ENCODE measurements around the gene COL6A2. TPM values are rescaled to one million over a fixed set of nuclear protein-coding genes. Genes with fewer than 3 reads are reported as not detected.
"Not testable (repeated sequence)": the region's sequence is repeated elsewhere in the genome, so short reads cannot be mapped to it uniquely, and the experiment has no call there.

The COL6A2 gene
- total and polyA plus RNA-seq, 8 donors = 15.2 to 135 (median 65.5) TPM

DNA sequence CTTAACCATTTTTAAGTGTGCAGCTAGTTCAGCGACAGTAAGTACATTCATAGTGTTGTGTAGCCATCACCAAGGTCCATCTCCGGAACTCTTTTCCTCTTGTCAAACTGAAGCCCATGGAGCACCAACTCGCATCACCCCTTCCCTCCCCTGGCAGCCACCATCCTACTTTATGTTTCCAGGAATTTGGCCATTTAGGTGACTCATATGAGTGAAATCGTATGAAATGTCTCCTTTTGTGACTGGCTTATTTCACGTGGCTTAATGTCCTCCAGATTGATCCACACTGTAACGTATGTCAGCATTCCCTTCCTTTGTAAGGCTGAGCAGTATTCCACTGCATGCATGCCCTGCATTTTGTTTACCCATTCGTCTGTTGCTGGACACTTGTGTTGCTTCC, 2.5 kb downstream of the COL6A2 start:
- H3K4me1 ChIP-seq = no peaks in the 10 kb centered on the region
- peak in 1 of 6 donors; percentile 5 for DNase-seq
- intact Hi-C loops (cut with DNase I) = no loop called here
- ATAC-seq = no peak
- WGBS, 2 donors = 52 to 71% methylated on average over 7 of the region's 7 CpGs
- no peak overlapping the region for H3K4me3 ChIP-seq
- no peaks in the 10 kb centered on the region for H3K36me3 ChIP-seq
- H3K27me3 ChIP-seq = peaks cover 0 to 6% (median 2%) of the 10 kb centered on the region in 4 donors
- FAIRE-seq = no peak
- TF ChIP-seq, protein P1, sequence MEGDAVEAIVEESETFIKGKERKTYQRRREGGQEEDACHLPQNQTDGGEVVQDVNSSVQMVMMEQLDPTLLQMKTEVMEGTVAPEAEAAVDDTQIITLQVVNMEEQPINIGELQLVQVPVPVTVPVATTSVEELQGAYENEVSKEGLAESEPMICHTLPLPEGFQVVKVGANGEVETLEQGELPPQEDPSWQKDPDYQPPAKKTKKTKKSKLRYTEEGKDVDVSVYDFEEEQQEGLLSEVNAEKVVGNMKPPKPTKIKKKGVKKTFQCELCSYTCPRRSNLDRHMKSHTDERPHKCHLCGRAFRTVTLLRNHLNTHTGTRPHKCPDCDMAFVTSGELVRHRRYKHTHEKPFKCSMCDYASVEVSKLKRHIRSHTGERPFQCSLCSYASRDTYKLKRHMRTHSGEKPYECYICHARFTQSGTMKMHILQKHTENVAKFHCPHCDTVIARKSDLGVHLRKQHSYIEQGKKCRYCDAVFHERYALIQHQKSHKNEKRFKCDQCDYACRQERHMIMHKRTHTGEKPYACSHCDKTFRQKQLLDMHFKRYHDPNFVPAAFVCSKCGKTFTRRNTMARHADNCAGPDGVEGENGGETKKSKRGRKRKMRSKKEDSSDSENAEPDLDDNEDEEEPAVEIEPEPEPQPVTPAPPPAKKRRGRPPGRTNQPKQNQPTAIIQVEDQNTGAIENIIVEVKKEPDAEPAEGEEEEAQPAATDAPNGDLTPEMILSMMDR (IDR thresholded peaks at IDR 0.05) = no peak
- no peak overlapping the region for H3K27ac ChIP-seq
- no peaks in the 10 kb centered on the region for H3K9me3 ChIP-seq

DNA sequence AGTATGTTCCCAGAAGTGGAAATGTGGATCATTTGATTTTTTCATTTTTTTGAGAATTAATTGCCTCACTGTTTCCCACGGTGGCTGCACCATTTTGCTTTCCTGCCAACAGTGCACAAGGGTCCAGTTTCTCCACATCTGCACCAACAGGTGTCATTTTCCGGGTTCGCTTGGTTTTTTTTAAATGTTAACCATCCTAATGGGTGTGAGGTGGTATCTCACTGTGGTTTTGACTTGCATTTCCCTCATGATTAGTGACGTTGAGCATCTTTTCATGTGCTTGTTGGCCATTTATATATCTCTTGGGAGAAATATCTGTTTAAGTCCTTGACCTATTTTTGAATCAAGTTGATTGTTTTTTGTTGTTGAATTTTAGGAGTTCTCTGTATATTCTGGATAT, 3.0 kb downstream of the COL6A2 start:
- 55 to 76% methylated on average over 4 of the region's 4 CpGs for WGBS, 2 donors
- no peak overlapping the region for H3K4me3 ChIP-seq
- H3K4me1 ChIP-seq = no peaks in the 10 kb centered on the region
- DNase-seq = no peak
- no peaks in the 10 kb centered on the region for H3K9me3 ChIP-seq
- no peaks in the 10 kb centered on the region for H3K36me3 ChIP-seq
- peaks cover 0 to 6% (median 2%) of the 10 kb centered on the region in 4 donors for H3K27me3 ChIP-seq
- intact Hi-C loops (cut with DNase I) = no loop called here
- FAIRE-seq = no peak
- TF ChIP-seq, protein P1 (IDR thresholded peaks at IDR 0.05) = no peak
- ATAC-seq = no peak
- H3K27ac ChIP-seq = no peak overlapping the region

DNA sequence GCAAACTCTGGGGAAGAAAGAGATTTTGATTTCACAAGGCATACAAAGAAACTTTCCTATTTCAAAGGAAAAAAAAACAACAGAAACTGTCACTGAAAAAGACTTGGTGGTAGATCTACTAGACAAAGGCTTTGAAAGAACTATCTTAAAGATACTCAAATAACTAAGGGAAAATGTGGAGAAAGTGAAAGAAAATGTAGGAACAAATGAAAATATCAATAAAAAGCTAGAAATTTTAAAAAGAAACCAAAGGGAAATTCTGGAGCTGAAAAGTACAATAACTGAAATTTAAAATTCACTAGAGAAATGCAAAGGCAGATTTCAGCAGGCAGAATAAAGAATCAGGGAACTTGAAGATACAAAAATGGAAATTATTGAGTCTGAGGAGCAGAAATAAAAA, 6.2 kb downstream of the COL6A2 start:
- ATAC-seq = no peak

DNA sequence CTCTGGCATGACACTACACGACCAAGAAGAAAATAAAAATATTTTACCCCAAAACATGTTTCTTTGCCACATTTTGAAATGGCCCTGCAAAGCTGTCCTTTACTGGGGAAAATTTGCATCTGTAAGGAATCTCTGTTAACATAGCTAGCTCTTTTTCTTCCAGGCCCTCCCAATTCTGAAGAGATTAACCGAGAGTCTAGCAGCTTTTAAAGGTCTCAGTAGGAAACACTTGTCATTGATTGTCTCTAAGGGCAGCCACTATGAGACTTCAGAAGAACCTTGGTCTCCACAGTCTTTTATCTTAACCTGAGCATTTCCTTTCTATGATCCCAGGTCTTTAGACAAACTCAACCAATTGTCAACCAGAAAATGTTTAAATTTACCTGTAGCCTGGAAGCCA, 9.5 kb downstream of the COL6A2 start:
- WGBS, 2 donors = 38 to 49% methylated on average over 2 of the region's 2 CpGs
- DNase-seq; H3K4me1 ChIP-seq; H3K27ac ChIP-seq; H3K27me3 ChIP-seq; FAIRE-seq; ATAC-seq; H3K4me3 ChIP-seq; H3K9me3 ChIP-seq; H3K36me3 ChIP-seq; intact Hi-C loops (cut with DNase I): not testable (repeated sequence)

More for the DNA sequence above, 6.2 kb downstream of the COL6A2 start:
- DNase-seq (no peak), FAIRE-seq (no peak)
- Histone ChIP-seq H3K4me3 (no peak overlapping the region), H3K9me3 (no peaks in the 10 kb centered on the region), H3K27ac (no peak overlapping the region), H3K4me1 (no peaks in the 10 kb centered on the region), H3K36me3 (no peaks in the 10 kb centered on the region), H3K27me3 (peaks cover 0 to 6% (median 2%) of the 10 kb centered on the region in 4 donors)
- intact Hi-C loops (cut with DNase I) = no loop called here
- TF ChIP-seq, protein P1 (IDR thresholded peaks at IDR 0.05) = no peak

DNA sequence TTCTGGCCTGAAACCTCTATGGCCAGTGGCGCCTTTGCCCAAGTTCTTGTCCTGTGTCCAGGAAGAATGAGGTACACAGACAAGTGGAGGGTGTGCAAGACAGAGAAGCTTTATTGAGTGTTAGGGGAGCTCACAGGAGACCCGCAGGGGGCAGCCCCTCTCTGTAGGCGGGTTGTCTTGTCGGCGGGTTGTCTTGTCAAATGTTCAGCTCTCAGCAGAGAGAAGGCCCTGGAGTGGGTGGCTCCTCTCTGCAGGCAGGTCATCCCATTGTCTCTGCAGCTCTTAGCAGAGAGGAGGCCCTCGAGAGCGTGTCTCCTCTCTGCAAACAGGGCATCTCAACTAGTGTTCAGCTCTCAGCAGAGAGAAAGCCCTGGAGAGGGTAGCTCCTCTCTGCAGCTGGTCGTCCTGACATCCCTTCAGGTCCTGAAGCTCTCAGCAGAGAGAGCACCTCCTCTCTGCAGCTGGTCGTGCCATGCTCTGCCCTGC, 11.0 kb downstream of the COL6A2 start:
- intact Hi-C loops (cut with DNase I) = no loop called here
- no peaks in the 10 kb centered on the region for H3K36me3 ChIP-seq
- no peaks in the 10 kb centered on the region for H3K4me1 ChIP-seq
- 62 to 68% methylated on average over 9 of the region's 9 CpGs for WGBS, 2 donors
- H3K27me3 ChIP-seq = no peaks in the 10 kb centered on the region
- ATAC-seq (no peak), DNase-seq (no peak), FAIRE-seq (no peak)
- H3K27ac ChIP-seq = no peak overlapping the region
- TF ChIP-seq, protein P1 (IDR thresholded peaks at IDR 0.05) = no peak
- no peak overlapping the region for H3K4me3 ChIP-seq
- no peaks in the 10 kb centered on the region for H3K9me3 ChIP-seq
